ENCODE results near the gene YARS1.

The YARS1 gene

GRCh38 chr1:32742199-32742947 lies 74.8 kb downstream of the YARS1 start:
- no peak for DNase-seq (ENCODE audit: low read depth)

- no peak for DNase-seq (ENCODE audit: low read depth)
These were observed 75.6 kb downstream of the YARS1 start for GRCh38 chr1:32741413-32742198.

DNA sequence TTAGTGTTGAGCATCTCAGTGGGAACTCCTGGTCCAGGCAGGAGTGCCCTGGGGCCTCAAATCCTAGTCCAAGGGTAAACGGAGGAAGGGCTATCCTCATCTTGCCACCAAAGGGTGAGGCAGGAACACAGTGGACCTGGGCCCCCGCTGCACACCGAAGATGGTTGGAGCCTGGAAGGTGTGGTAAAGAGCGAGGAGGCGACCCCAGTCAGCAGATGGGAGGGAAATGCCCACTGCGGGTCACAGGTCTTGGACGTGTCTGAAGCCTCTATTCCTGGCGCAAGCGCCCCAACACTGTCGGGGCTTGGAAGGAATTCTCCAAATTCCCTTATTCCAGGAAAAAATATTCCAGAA lies 76.1 kb downstream of the YARS1 start:
- DNase-seq (ENCODE audit: low read depth): no peak

- DNase-seq (ENCODE audit: low read depth): no peak
These were observed 80.1 kb downstream of the YARS1 start for GRCh38 chr1:32736812-32737791.

GRCh38 chr1:32733582-32734321 lies 83.4 kb downstream of the YARS1 start:
- no peak for DNase-seq (ENCODE audit: low read depth)

GRCh38 chr1:32729254-32730046 lies 87.7 kb downstream of the YARS1 start:
- DNase-seq (ENCODE audit: low read depth): no peak

GRCh38 chr1:32728413-32729077 lies 88.6 kb downstream of the YARS1 start:
- DNase-seq (ENCODE audit: low read depth): no peak

DNA sequence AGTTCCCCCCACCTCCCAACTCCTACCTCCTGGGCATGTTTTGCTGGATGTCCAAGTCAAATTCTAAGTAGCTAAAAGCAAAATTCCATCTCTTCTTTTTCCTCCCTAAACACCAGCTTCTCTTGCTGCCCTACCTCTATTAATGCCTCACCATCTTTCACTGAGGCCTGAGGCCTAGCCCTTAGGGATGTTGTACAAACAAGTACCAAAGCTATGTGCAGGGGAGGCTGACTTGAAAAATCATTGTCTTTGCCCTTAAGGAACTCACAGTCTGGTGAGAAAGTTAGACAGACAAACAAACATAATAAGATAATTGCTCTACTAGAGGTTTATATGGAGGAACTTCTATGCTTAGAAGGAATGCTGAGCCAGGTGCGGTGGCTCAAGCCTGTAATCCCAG lies 89.3 kb downstream of the YARS1 start:
- DNase-seq (ENCODE audit: low read depth): no peak

DNA sequence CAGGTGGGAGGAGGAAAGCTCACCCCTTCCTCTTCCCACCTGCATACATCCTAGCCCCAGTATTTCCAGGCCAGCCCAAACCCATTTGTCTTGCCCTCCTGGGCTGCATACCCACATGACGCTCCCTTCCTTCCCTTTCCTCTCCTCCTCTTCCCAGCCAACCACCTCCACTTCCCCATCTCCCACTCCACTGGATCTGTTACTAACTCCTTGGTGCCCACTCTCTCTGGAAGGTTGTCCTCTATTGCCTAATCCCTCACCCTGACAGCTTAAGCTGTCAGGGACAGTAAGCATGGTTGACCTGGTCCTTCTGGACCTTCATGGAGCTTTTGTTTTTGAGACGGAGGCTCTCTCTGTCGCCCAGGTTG lies 91.6 kb downstream of the YARS1 start:
- no peak for DNase-seq (ENCODE audit: low read depth)

Data from T-helper 22 cell (primary cell).